Activated naive CD8-positive, alpha-beta T cell treated with anti-CD3 and anti-CD28 coated beads, Interleukin-2, amount 50 U/mL, for 16 hours (primary cell): ENCODE measurements around the gene POFUT2.
A peak's percentile ranks its signal among the peaks of the same experiment; 100 is the strongest.

ENCODE experiments used
- DNase-seq: peaks from one replicate; pipeline ENCODE4 v3.0.0-alpha.2; 2020; ENCODE audit warnings: low read depth, low spot score

Gene POFUT2

GRCh38 chr21:45287438-45288391 is at the start of gene POFUT2:
POFUT2 (minus strand) TSS chr21:45287895; CDS start chr21:45287871, 24 bp downstream.
- peak; percentile 94 for DNase-seq

GRCh38 chr21:45336870-45337269 is 49.2 kb upstream of the POFUT2 start:
- DNase-seq: no peak

- DNase-seq: no peak
Measured at GRCh38 chr21:45336535-45336810, 48.8 kb upstream of the POFUT2 start.

- DNase-seq: no peak
Measured at GRCh38 chr21:45335761-45336534, 48.3 kb upstream of the POFUT2 start.

- no peak for DNase-seq
Measured at GRCh38 chr21:45335151-45335760, 47.6 kb upstream of the POFUT2 start.

GRCh38 chr21:45334591-45335081 is 46.9 kb upstream of the POFUT2 start:
- DNase-seq: no peak

GRCh38 chr21:45334134-45334533 is 46.4 kb upstream of the POFUT2 start:
- DNase-seq: no peak

GRCh38 chr21:45333583-45334121 is 46.0 kb upstream of the POFUT2 start:
- no peak for DNase-seq

GRCh38 chr21:45332981-45333582 is 45.4 kb upstream of the POFUT2 start:
- DNase-seq: no peak

- no peak for DNase-seq
Measured at GRCh38 chr21:45332415-45332814, 44.7 kb upstream of the POFUT2 start.

- no peak for DNase-seq
Measured at GRCh38 chr21:45331531-45332147, 43.9 kb upstream of the POFUT2 start.

GRCh38 chr21:45330851-45331261 is 43.2 kb upstream of the POFUT2 start:
- DNase-seq: no peak

- DNase-seq: no peak
Measured at GRCh38 chr21:45330075-45330781, 42.5 kb upstream of the POFUT2 start.

- DNase-seq: no peak
Measured at GRCh38 chr21:45329261-45330074, 41.8 kb upstream of the POFUT2 start.

GRCh38 chr21:45328198-45329091 is 40.8 kb upstream of the POFUT2 start:
- no peak for DNase-seq

GRCh38 chr21:45327441-45328197 is 39.9 kb upstream of the POFUT2 start:
- no peak for DNase-seq

- no peak for DNase-seq
Measured at GRCh38 chr21:45326891-45327440, 39.3 kb upstream of the POFUT2 start.
